ENCODE results near the gene TNFAIP8L1.

- peak; percentile 88 to 90 for TF ChIP-seq CTCF (conservative IDR thresholded peaks at IDR 0.05 in 1 of 2, IDR thresholded peaks at IDR 0.05 in 1 of 2; ENCODE audit: extremely low read depth in 1 of 2, insufficient read depth in 1 of 2, low read depth in 1 of 2, low read length in 2 of 2)
- TF ChIP-seq EZH2 (IDR thresholded peaks at IDR 0.05; ENCODE audit: borderline replicate concordance, low read length), result no peak
Observed at GRCh38 chr19:4633140-4633967, 6.0 kb upstream of the TNFAIP8L1 start.
